Measurements from ENCODE around the gene PDGFD. TPM values are rescaled to one million over a fixed set of nuclear protein-coding genes. Genes with fewer than 3 reads are reported as not detected.

PDGFD gene
- total RNA-seq, 2 donors from 2014 or later, result 14.4 to 27.8 TPM

- no peak for TF ChIP-seq CTCF (IDR thresholded peaks at IDR 0.05)
- no peak for DNase-seq (ENCODE audit: low spot score)
- Histone ChIP-seq H3K36me3 (no peaks in the 10 kb centered on the region), H3K27ac (no peak overlapping the region), H3K4me1 (no peaks in the 10 kb centered on the region), H3K27me3 (no peaks in the 10 kb centered on the region), H3K9me3 (peaks cover 0 to 11% of the 10 kb centered on the region in 2 donors), H3K4me3 (no peak overlapping the region)
Observed at GRCh38 chr11:104129145-104129544, 34.8 kb downstream of the PDGFD start.

GRCh38 chr11:104127828-104128227, 36.1 kb downstream of the PDGFD start:
- no peak for TF ChIP-seq CTCF (IDR thresholded peaks at IDR 0.05)
- no peaks in the 10 kb centered on the region for H3K4me1 ChIP-seq
- no peak for DNase-seq (ENCODE audit: low spot score)
- no peaks in the 10 kb centered on the region for H3K27me3 ChIP-seq
- peaks cover 0 to 6% of the 10 kb centered on the region in 2 donors for H3K9me3 ChIP-seq
- H3K27ac ChIP-seq, result no peak overlapping the region
- no peaks in the 10 kb centered on the region for H3K36me3 ChIP-seq
- no peak overlapping the region for H3K4me3 ChIP-seq

GRCh38 chr11:104126464-104126863, 37.5 kb downstream of the PDGFD start:
- Histone ChIP-seq H3K27me3 (no peaks in the 10 kb centered on the region), H3K36me3 (no peaks in the 10 kb centered on the region), H3K9me3 (no peaks in the 10 kb centered on the region), H3K27ac (no peak overlapping the region), H3K4me1 (no peaks in the 10 kb centered on the region), H3K4me3 (no peak overlapping the region)
- no peak for DNase-seq (ENCODE audit: low spot score)
- no peak for TF ChIP-seq CTCF (IDR thresholded peaks at IDR 0.05)

- Histone ChIP-seq H3K9me3 (no peaks in the 10 kb centered on the region), H3K27ac (no peak overlapping the region), H3K4me3 (no peak overlapping the region), H3K4me1 (no peaks in the 10 kb centered on the region), H3K36me3 (no peaks in the 10 kb centered on the region), H3K27me3 (no peaks in the 10 kb centered on the region)
- no peak for DNase-seq (ENCODE audit: low spot score)
- TF ChIP-seq CTCF (IDR thresholded peaks at IDR 0.05), result no peak
Observed at GRCh38 chr11:104124979-104125378, 39.0 kb downstream of the PDGFD start.

GRCh38 chr11:104122836-104123235, 41.1 kb downstream of the PDGFD start:
- Histone ChIP-seq H3K27me3 (no peaks in the 10 kb centered on the region), H3K27ac (no peak overlapping the region), H3K9me3 (no peaks in the 10 kb centered on the region), H3K36me3 (no peaks in the 10 kb centered on the region), H3K4me1 (no peaks in the 10 kb centered on the region), H3K4me3 (no peak overlapping the region)
- DNase-seq (ENCODE audit: low spot score), result no peak
- no peak for TF ChIP-seq CTCF (IDR thresholded peaks at IDR 0.05)

- no peaks in the 10 kb centered on the region for H3K9me3 ChIP-seq
- H3K4me3 ChIP-seq, result no peak overlapping the region
- TF ChIP-seq CTCF (IDR thresholded peaks at IDR 0.05), result no peak
- H3K27ac ChIP-seq, result no peak overlapping the region
- no peaks in the 10 kb centered on the region for H3K27me3 ChIP-seq
- DNase-seq (ENCODE audit: low spot score), result no peak
- no peaks in the 10 kb centered on the region for H3K36me3 ChIP-seq
- H3K4me1 ChIP-seq, result no peaks in the 10 kb centered on the region
Observed at GRCh38 chr11:104122011-104122635, 41.8 kb downstream of the PDGFD start.

Data from right atrium auricular region (tissue), 2 donors.